ENCODE data around the gene HIF3A.

GRCh38 chr19:46387713-46388130, 90.9 kb downstream of the HIF3A start:
- no peak for TF ChIP-seq CTCF (IDR thresholded peaks at IDR 0.05)
- no peak for TF ChIP-seq POLR2A (IDR thresholded peaks at IDR 0.05)
- no peak for TF ChIP-seq POLR2AphosphoS5 (IDR thresholded peaks at IDR 0.05)

Data from breast epithelium (tissue), 3 donors.